Embryonic facial prominence (tissue), 1 donor: ENCODE measurements around the gene PINLYP.

Source experiments
- DNase-seq: peaks from one replicate; pipeline ENCODE4 v3.0.0-alpha.2; 2016; ENCODE audit errors: extremely low spot score

Gene PINLYP

GRCh38 chr19:43628646-43629326 is 53.2 kb downstream of the PINLYP start:
- no peak for DNase-seq

GRCh38 chr19:43631491-43631890 is 55.9 kb downstream of the PINLYP start:
- no peak for DNase-seq
